HG02571 (cell line): ENCODE data around the gene GSDMA.
"Not testable (repeated sequence)": the region's sequence is repeated elsewhere in the genome, so short reads cannot be mapped to it uniquely, and the experiment has no call there.

Experiments
- ATAC-seq: cut with Tn5 transposase; IDR thresholded peaks from one replicate; pipeline ENCODE4 v1.9.1; 2021; ENCODE audit warnings: mild to moderate bottlenecking, moderate library complexity; ENCODE audit not compliant: unreplicated experiment

GSDMA gene

DNA sequence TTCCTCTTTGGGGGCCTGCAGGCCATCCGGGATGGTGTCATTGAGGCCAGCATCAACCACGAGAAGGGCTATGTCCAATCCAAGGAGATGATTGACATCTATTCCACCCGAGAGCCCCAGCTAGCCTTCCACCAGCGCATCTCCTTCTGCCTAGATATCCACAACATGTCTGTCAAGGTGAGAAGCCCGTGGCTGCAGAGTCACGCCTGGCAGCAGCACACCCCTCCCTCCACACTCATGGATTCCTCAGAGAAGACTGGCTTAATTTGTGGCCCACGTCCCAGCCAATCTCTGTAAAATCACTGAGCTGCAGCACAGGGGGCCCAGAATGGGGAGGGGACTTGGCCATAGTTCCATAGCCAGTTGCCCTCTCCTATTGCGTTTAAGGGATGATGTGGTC is 33.4 kb downstream of the GSDMA start:
- no peak for ATAC-seq

DNA sequence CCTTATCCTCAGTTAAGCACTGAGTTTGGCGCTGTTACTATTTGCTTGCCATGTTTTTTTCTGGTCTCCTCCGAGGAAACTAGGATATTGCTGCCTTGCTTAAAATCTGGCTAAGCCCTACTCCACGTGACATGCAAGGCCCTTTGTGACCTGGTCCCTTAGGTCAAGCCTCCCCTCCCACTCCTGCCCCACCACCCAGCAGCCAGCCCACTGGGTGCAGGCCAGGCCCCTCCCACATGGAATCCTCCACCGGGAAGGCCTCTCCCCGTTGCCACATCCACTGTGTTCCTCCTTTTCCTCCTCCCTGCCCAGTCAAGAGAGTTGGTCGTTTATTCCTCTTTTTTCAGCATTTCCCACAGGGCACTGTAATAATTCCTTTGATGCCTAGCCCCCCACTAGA is 34.0 kb downstream of the GSDMA start:
- no peak for ATAC-seq

DNA sequence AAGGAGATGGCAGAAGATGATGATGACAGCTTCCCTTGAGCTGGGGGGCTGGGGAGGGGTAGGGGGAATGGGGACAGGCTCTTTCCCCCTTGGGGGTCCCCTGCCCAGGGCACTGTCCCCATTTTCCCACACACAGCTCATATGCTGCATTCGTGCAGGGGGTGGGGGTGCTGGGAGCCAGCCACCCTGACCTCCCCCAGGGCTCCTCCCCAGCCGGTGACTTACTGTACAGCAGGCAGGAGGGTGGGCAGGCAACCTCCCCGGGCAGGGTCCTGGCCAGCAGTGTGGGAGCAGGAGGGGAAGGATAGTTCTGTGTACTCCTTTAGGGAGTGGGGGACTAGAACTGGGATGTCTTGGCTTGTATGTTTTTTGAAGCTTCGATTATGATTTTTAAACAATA is 34.7 kb downstream of the GSDMA start:
- ATAC-seq, result no peak

DNA sequence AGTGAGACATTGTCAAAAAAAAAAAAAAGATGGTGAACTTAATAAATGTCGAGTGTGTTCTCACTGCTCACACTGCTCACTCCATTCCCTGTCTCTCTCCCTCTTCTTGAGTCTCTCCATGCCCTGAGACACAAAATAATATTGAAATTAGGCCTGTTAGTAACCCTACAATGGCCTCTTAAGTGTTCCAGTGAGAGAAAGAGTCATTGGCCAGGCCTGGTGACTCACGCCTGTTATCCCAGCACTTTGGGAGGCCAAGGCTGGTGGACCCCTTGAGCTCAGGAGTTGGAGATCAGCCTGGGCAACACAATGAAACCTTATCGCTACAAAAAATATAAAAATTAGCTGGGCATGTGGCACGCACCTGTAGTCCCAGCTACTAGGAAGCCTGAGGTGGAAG is 36.3 kb downstream of the GSDMA start:
- no peak for ATAC-seq

DNA sequence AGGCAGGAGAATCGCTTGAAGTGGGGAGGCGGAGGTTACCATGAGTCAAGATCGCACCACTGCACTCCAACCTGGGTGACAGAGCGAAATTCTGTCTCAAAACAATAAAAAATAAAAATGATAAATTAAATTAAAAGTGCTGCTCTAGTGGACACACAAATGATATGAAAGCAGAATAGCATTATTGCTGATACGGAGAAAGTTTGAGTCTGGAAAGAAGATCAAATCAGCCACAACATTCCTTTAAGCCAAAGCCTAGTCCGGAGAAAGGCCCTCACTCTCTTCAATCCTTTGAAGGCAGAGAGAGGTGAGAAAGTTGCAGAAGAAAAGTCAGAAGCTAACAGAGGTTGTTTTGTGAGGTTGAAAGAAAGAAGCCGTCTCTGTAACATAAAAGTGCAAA is 37.4 kb downstream of the GSDMA start:
- no peak for ATAC-seq

DNA sequence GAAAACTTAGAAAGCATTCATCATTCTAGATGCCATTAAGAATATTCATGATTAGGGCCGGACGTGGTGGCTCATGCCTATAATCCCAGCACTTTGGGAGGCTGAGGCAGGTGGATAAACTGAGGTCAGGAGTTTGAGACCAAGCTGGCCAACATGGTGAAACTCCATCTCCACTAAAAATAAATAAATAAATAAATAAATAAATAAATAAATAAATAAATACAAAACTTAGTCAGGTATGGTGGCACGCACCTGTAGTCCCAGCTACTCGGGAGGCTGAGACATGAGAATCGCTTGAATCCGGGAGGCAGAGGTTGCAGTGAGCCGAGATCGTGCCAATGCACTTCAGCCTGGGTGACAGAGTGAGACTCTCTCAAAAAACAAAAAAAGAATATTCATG is 38.5 kb downstream of the GSDMA start:
- not testable (repeated sequence) for ATAC-seq

DNA sequence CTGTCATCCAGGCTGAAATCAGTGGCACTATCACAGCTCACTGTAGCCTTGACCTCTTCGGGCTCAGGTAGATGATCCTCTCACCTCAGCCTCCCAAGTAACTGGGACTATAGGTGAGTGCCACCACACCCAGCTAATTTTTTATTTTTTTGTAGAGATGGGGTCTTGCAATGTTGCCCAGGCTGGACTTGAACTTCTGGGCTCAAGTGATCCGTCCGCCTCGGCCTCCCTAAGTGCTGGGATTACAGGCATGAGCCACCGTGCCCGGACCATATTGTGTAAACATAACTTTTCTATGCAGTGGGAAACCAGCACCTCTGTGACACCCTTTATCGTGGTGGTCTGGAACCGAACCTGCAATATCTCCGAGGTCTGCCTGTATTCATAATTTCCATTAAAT is 41.3 kb downstream of the GSDMA start:
- no peak for ATAC-seq

DNA sequence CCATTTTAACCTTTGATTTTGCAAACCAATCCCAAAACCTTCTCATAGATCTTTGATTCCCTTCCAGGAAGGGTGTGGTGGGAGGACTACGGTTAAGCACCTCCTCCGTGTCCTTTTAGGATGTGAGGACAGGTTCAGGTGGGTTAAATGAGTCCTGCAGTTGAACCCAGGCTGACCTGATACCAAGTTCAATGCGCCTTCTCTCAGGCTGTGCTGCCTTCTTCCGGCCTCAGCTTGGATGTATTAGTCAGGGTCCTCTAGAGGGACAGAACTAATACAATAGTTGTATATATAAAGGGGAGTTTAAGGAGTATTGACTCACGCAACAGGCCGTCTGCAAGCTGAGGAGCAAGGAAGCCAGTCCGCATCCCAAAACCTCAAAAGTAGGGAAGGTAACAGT is 41.9 kb downstream of the GSDMA start:
- no peak for ATAC-seq

DNA sequence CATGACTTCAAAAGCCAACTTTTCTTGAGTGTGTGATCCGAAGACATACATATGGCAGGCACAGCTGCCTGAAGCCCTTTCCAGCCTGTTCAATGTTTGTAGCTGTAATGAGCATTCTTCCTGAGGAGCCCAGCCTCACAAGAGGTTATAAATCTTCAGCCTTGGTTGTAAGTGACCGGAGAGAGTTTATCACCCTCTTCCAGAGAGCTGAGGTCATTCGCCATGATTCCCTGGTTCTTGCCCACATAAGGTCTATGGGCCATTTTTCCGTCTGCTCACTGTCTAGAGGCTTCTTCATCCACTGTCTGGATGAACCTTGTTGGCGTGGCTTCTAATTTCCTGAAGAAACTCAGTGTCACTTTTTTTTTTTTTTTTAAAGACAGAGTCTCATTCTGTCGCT is 42.7 kb downstream of the GSDMA start:
- no peak for ATAC-seq

DNA sequence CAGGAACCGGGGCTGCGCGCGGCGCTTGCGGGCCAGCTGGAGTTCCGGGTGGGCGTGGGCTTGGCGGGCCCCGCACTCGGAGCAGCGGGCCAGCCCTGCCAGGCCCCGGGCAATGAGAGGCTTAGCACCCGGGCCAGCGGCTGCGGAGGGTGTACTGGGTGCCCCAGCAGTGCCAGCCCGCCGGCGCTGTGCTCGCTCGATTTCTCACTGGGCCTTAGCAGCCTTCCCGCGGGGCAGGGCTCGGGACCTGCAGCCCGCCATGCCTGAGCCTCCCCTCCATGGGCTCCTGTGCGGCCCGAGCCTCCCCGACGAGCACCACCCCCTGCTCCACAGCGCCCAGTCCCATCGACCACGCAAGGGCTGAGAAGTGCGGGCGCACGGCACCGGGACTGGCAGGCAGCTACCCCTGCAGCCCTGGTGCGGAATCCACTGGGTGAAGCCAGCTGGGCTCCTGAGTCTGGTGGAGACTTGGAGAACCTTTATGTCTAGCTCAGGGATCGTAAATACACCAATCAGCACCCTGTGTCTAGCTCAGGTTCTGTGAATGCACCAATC is 48.2 kb downstream of the GSDMA start:
- ATAC-seq, result not testable (repeated sequence)

DNA sequence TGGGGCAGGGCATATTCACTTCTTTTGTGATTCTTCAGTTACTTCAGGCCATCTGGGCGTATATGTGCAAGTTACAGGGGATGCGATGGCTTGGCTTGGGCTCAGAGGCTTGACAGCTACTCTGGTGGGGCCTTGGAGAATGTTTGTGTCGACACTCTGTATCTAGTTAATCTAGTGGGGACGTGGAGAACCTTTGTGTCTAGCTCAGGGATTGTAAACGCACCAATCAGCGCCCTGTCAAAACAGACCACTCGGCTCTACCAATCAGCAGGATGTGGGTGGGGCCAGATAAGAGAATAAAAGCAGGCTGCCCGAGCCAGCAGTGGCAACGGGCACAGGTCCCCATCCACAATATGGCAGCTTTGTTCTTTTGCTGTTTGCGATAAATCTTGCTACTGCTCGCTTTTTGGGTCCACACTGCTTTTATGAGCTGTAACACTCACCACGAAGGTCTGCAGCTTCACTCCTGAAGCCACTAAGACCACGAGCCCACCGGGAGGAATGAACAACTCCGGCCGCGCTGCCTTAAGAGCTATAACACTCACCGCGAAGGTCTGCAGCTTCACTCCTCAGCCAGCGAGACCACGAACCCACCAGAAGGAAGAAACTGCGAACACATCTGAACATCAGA is 49.3 kb downstream of the GSDMA start:
- ATAC-seq, result not testable (repeated sequence)

DNA sequence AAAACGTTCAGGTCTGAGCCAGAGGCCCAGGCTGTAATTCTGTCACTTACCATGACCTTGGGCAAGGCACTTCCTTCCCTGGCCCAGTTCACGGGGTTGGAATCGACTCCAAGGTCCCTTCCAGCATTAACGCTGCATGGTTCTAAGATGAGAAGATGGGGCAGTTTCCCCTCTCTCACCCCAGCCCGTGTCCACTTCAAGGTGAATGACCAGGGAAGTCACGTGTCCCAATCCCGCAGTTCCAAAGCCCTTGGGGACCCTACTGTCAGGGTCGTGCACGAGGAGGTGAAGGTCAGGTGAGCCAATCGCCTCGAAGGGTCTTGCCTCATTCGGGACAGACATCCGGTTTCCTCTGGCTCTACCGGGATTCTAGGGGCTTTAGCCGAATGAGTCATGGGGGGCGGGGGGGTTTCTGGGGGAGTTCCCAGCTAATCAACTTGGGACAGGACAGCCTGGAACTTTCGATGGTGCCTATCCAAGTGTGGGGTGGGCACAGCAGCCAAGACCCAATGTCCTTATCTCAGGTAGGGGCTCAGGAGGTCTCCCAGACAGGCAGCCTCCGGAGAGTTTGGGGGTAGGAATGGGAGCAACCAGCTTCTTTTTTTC is 51.7 kb downstream of the GSDMA start:
- no peak for ATAC-seq

DNA sequence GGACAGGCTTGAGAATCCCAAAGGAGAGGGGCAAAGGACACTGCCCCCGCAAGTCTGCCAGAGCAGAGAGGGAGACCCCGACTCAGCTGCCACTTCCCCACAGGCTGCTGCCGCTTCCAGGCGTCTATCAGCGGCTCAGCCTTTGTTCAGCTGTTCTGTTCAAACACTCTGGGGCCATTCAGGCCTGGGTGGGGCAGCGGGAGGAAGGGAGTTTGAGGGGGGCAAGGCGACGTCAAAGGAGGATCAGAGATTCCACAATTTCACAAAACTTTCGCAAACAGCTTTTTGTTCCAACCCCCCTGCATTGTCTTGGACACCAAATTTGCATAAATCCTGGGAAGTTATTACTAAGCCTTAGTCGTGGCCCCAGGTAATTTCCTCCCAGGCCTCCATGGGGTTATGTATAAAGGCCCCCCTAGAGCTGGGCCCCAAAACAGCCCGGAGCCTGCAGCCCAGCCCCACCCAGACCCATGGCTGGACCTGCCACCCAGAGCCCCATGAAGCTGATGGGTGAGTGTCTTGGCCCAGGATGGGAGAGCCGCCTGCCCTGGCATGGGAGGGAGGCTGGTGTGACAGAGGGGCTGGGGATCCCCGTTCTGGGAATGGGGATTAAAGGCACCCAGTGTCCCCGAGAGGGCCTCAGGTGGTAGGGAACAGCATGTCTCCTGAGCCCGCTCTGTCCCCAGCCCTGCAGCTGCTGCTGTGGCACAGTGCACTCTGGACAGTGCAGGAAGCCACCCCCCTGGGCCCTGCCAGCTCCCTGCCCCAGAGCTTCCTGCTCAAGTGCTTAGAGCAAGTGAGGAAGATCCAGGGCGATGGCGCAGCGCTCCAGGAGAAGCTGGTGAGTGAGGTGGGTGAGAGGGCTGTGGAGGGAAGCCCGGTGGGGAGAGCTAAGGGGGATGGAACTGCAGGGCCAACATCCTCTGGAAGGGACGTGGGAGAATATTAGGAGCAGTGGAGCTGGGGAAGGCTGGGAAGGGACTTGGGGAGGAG is 52.5 kb downstream of the GSDMA start, which contains the start of gene CSF3:
Gene CSF3 (plus strand): TSS at position 436 of the 993 bp plus-strand sequence. CDS start 35 bp downstream, at position 471.
- no peak for ATAC-seq

DNA sequence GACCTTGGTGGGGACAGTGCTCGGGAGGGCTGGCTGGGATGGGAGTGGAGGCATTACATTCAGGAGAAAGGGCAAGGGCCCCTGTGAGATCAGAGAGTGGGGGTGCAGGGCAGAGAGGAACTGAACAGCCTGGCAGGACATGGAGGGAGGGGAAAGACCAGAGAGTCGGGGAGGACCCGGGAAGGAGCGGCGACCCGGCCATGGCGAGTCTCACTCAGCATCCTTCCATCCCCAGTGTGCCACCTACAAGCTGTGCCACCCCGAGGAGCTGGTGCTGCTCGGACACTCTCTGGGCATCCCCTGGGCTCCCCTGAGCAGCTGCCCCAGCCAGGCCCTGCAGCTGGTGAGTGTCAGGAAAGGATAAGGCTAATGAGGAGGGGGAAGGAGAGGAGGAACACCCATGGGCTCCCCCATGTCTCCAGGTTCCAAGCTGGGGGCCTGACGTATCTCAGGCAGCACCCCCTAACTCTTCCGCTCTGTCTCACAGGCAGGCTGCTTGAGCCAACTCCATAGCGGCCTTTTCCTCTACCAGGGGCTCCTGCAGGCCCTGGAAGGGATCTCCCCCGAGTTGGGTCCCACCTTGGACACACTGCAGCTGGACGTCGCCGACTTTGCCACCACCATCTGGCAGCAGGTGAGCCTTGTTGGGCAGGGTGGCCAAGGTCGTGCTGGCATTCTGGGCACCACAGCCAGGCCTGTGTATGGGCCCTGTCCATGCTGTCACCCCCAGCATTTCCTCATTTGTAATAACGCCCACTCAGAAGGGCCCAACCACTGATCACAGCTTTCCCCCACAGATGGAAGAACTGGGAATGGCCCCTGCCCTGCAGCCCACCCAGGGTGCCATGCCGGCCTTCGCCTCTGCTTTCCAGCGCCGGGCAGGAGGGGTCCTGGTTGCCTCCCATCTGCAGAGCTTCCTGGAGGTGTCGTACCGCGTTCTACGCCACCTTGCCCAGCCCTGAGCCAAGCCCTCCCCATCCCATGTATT is 53.5 kb downstream of the GSDMA start:
- ATAC-seq, result no peak

DNA sequence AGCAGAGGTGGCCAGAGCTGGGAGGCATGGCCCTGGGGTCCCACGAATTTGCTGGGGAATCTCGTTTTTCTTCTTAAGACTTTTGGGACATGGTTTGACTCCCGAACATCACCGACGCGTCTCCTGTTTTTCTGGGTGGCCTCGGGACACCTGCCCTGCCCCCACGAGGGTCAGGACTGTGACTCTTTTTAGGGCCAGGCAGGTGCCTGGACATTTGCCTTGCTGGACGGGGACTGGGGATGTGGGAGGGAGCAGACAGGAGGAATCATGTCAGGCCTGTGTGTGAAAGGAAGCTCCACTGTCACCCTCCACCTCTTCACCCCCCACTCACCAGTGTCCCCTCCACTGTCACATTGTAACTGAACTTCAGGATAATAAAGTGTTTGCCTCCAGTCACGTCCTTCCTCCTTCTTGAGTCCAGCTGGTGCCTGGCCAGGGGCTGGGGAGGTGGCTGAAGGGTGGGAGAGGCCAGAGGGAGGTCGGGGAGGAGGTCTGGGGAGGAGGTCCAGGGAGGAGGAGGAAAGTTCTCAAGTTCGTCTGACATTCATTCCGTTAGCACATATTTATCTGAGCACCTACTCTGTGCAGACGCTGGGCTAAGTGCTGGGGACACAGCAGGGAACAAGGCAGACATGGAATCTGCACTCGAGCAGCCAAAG is 54.7 kb downstream of the GSDMA start:
- ATAC-seq, result no peak

DNA sequence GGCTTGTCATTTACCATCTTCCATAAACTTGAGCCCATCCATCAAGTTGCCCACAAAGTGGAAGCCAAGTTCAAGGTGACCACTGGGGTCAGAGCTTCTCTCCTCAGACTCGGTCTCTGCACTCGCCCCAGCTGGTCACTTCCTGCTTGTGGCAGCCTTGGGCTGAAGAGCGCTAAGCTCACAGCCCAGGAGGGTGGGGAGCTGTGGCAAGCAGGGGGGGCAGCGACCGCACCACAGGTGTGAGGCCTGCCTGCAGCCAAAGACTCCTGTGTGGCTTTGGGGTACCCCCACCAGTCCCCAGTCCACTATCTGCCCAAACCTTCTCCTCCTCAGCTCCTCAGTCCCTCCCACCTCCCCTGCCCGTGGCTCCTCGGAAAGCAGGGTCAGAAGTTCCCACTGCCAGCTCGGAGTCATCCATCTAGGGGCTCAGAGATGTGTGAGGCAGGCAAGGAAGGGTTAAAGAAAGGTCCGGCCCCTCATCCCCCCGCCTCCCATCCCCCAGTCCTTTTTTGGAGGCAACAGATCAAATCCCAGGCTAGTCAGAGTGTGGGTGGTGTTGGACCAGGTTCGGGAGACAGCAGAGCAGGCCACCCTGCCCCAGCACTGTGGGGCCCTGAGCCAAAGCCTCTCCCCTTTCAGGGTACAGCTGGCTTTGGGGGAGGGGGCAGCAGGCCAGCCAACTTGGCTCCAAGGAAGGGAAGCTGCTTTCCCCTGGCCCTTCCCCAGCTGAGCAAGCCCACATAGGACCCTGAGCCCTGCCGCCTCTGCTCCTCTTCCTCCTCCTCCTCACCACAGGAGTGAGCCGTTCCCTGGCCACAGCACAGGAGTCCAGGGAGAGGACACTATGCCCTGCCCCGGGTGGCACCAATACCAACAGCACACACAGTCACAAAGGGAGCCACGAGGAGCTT is 55.7 kb downstream of the GSDMA start:
- ATAC-seq, result no peak

DNA sequence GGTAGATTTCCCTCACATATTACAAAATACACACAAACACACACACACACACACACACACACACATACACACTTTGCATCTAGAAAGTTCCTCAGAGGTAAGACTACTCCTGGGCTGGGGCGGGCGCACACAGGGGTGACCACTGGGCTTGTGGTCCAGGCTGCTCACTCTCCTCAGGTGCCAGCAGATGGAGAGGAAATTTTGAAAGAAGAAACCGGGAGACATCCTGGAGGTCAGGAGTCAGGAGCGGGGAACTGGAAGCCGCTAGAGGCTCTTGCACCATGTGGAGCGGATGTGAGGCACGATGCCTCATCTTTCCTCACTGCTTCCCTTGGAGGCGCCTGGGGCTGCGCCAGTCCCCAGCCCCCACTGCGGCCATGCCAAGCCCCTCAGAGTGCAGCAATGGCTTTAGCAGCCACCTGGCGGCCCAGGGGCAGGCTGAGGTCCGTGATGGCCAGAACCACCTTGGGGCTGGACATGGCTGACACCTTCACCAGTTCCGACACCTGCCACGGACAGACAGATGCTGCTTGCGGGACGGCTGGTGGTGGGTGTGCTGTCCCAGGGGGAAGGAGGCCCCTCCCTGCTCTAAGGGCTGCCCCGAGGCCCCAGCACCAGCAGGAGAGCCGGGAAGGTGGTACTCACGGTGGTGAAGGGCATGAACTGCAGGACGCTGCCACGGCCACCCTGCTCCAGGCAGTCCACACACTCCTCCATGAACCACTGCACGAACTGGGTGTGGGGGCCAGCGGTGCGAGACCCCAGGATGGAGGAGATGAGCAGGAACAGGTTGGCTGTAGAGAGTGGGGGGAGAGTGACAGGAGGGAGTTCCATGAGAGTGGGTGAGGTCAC is 56.6 kb downstream of the GSDMA start:
- ATAC-seq, result no peak

DNA sequence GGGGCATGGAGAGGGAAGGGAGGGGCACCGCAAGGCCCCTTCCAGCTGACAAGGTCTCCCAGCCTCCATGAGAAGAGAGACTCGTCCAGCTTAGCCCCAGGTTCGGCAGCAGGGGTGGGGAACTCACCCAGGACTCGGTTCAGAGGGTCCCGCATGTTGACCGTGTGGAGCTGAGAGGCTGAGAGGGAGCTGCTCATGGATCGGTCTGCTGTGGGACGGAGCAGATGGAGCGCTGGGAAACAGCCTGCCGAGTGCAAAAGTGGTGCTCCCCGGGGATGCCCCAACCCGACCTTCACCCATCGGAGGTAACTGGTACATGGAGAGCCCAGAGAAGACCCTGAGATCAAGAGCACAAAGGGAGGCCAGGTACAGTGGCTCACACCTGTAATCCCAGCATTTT is 57.3 kb downstream of the GSDMA start:
- ATAC-seq, result no peak
